K562 (cell line): ENCODE measurements around the gene ANO9. TPM values are rescaled to one million over a fixed set of nuclear protein-coding genes. Genes with fewer than 3 reads are reported as not detected.

Source experiments
- CBX8 ChIP-seq: fragments of 200-600 bp; sonication (generic); IDR thresholded peaks from 2 replicates; pipeline ENCODE4 v1.6.1; 2012; ENCODE audit warnings: borderline replicate concordance, mixed run types, low read depth, mild to moderate bottlenecking, moderate library complexity, mixed read lengths, low read length, control low read depth, inconsistent platforms; ENCODE audit not compliant: poor library complexity, severe bottlenecking; ENCODE audit errors: extremely low read depth
- GABPA ChIP-seq: fragments of 200-800 bp; sonication (Bioruptor generic); conservative IDR thresholded peaks from 2 replicates; pipeline ENCODE4 v1.6.1; 2016; ENCODE audit warnings: low read depth, missing genetic modification characterization, missing compliant biosample characterization
- GTF2E2 ChIP-seq: fragments of 200-800 bp; sonication (Bioruptor generic); IDR thresholded peaks from 2 replicates; pipeline ENCODE4 v1.6.1; 2016; ENCODE audit warnings: missing genetic modification characterization, missing compliant biosample characterization
- HDAC6 ChIP-seq: IDR thresholded peaks from 2 replicates; pipeline ENCODE4 v1.6.1; 2012; ENCODE audit warnings: low read depth, mild to moderate bottlenecking, control low read depth, inconsistent platforms, low read length, moderate library complexity
- HNRNPH1 ChIP-seq: fragments of 200-400 bp; formaldehyde crosslinking; optimal IDR thresholded peaks from 2 replicates; pipeline ENCODE3; 2017; ENCODE audit warnings: low read depth, mild to moderate bottlenecking, low read length, moderate library complexity
- HNRNPK ChIP-seq: fragments of 200-400 bp; formaldehyde crosslinking; IDR thresholded peaks from one replicate; pipeline ENCODE4 v1.6.1; 2018; ENCODE audit warnings: mild to moderate bottlenecking, low read depth, low read length; ENCODE audit not compliant: poor library complexity, severe bottlenecking
- KDM4B ChIP-seq, 2 experiments: fragments of 450-650 bp in 1 of 2; sonication (generic) in 1 of 2; IDR thresholded peaks; 2 replicates each; pipeline ENCODE4 v1.6.1; 2016 to 2017; ENCODE audit warnings: borderline replicate concordance in 2 of 2, antibody characterized with exemption in 1 of 2, low read depth in 1 of 2, mild to moderate bottlenecking in 1 of 2
- NRF1 ChIP-seq, 2 experiments: fragments of 450-650 bp; IDR thresholded peaks in 1 of 2; conservative IDR thresholded peaks in 1 of 2; 2 replicates each; pipeline ENCODE4 v1.6.1; 2014; ENCODE audit warnings: mild to moderate bottlenecking in 2 of 2
- RAD51 ChIP-seq: fragments of 450-650 bp; IDR thresholded peaks from 2 replicates; pipeline ENCODE4 v1.7.1; 2016; ENCODE audit warnings: low read depth, mild to moderate bottlenecking, borderline replicate concordance
- SMAD2 ChIP-seq: fragments of 150-350 bp; IDR thresholded peaks from 2 replicates; pipeline ENCODE4 v1.6.1; 2014; ENCODE audit warnings: low read depth, mild to moderate bottlenecking, low read length
- TEAD4 ChIP-seq, 2 experiments: sonication (generic) in 1 of 2; formaldehyde crosslinking in 1 of 2; IDR thresholded peaks; 2 replicates each; pipeline versions ENCODE4 v1.6.1 to v1.8.0; 2012 to 2022; ENCODE audit warnings: borderline replicate concordance in 1 of 2, inconsistent platforms in 1 of 2, low read length in 1 of 2, mild to moderate bottlenecking in 1 of 2, missing genetic modification reagents in 1 of 2
- TFAP4 ChIP-seq: sonication (generic); formaldehyde crosslinking; IDR thresholded peaks from 2 replicates; pipeline ENCODE4 v1.8.0; 2022; ENCODE audit warnings: missing genetic modification reagents, mild to moderate bottlenecking, moderate library complexity, borderline replicate concordance
- ZBTB1 ChIP-seq: sonication (generic); formaldehyde crosslinking; IDR thresholded peaks from 2 replicates; pipeline ENCODE4 v1.8.1; 2023; ENCODE audit warnings: missing genetic modification reagents, low read depth, mild to moderate bottlenecking, borderline replicate concordance
- ZC3H8 ChIP-seq: fragments of 450-650 bp; IDR thresholded peaks from 2 replicates; pipeline ENCODE4 v1.6.1; 2017
- ZFP1 ChIP-seq: fragments of 450-650 bp; formaldehyde crosslinking; IDR thresholded peaks from 2 replicates; pipeline ENCODE4 v1.4.0; 2020; ENCODE audit warnings: mild to moderate bottlenecking, mixed read lengths
- ZNF175 ChIP-seq: fragments of 200-800 bp; sonication (Bioruptor generic); IDR thresholded peaks from 2 replicates; pipeline ENCODE4 v1.6.1; 2016; ENCODE audit warnings: low read depth, mild to moderate bottlenecking, missing genetic modification characterization, missing compliant biosample characterization
- ZNF444 ChIP-seq: fragments of 250-450 bp; sonication (Bioruptor Pico); IDR thresholded peaks from 2 replicates; pipeline ENCODE4 v1.4.0; 2020; ENCODE audit warnings: mild to moderate bottlenecking, moderate library complexity
- ZNF583 ChIP-seq: fragments of 250-450 bp; sonication (Bioruptor Pico); IDR thresholded peaks from 2 replicates; pipeline ENCODE4 v1.4.0; 2020
- polyA plus RNA-seq, 8 experiments: library from polyadenylated mRNA; depleted of rRNA in 4 of 8; stranded (reverse) in 5 of 8; unstranded in 3 of 8; fragments of >200 nt; fragmentation: Nextera tagmentation in 2 of 8; fragmentation: Illumina TruSeq in 1 of 8; extraction: Ambion mirVana in 2 of 8; extraction: Trizol in 1 of 8; gene quantifications; 2 replicates each; pipeline versions ENCODE4 v1.2.1 to v1.2.3, GENCODE V29; 2011 to 2014; ENCODE audit warnings: inconsistent platforms in 1 of 8, missing spikeins in 1 of 8
- total RNA-seq, 7 experiments: library from RNA; depleted of rRNA in 6 of 7; stranded (reverse); fragments of >200 nt in 6 of 7; fragmentation: Illumina TruSeq in 2 of 7; extraction: Trizol in 2 of 7; gene quantifications; 2 replicates each; pipeline versions ENCODE4 v1.2.1 to v1.2.3, GENCODE V29; 2011 to 2021; ENCODE audit warnings: low replicate concordance in 1 of 7
- TF ChIP-seq, protein P1 (sequence below): fragments of 450-650 bp; IDR thresholded peaks from 2 replicates; pipeline ENCODE4 v1.6.1; 2016; ENCODE audit warnings: missing biosample characterization, missing genetic modification characterization
- TF ChIP-seq, protein P2 (sequence below): sonication (generic); formaldehyde crosslinking; IDR thresholded peaks from 2 replicates; pipeline ENCODE4 v1.9.0; 2022; ENCODE audit warnings: mild to moderate bottlenecking, missing genetic modification reagents
- TF ChIP-seq, protein P3 (sequence below), 2 experiments: fragments of 200-800 bp in 1 of 2; sonication (Bioruptor generic) in 1 of 2; sonication (generic) in 1 of 2; formaldehyde crosslinking in 1 of 2; IDR thresholded peaks in 1 of 2; conservative IDR thresholded peaks in 1 of 2; 2 replicates each; pipeline versions ENCODE4 v1.5.0 to v1.6.1; 2016 to 2020; ENCODE audit warnings: missing compliant biosample characterization in 1 of 2, missing genetic modification characterization in 1 of 2, missing genetic modification reagents in 1 of 2

Gene ANO9
- total and polyA plus RNA-seq, 9 of the 15 experiments (the other 6 are each of a cell fraction or from before 2014, with no cell fraction given): 0.20 to 14.5 (median 4.5) TPM

DNA sequence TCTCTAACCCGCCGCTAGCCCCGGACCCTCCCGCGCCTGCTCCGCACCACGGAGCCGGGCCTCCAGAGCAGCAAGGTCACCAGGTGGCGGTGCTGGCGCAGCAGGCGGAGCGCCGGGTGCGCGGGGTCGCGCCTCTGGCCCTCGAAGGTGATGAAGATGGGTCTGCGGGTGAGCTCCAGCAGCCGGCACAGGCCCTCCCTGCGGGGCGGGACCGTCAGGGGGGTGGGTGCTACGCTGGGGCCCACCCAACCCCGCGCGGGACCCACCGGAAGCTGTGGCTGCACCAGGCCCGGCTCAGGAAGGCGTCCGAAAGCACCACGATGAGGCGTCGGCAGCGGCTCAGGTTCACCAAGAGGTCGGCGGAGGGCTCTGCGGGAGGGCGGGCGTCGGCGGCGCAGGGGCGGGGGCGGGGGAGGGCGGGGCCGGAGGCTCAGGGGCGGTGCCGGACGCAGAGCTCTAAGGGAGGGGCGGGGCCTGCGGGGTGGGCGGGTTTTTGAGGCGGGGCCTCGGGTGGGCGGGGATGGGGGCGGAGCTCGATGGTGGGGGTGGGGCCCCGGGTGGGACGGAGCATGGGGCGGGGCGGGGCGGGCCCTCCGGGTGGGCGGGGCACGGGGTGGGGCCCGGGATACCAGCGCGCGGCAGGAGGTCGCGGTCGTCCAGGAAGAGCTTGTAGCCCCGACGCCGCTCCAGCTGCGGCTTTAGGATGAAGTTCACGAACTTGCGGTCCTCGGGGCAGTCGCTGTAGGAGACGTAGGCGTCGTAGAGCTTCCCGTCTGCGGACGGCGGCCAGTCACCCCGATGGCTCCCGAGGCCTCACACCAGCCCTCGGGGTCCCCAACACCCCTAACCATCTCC lies 34.8 kb downstream of the ANO9 start (continued):
- TF ChIP-seq, protein P1, sequence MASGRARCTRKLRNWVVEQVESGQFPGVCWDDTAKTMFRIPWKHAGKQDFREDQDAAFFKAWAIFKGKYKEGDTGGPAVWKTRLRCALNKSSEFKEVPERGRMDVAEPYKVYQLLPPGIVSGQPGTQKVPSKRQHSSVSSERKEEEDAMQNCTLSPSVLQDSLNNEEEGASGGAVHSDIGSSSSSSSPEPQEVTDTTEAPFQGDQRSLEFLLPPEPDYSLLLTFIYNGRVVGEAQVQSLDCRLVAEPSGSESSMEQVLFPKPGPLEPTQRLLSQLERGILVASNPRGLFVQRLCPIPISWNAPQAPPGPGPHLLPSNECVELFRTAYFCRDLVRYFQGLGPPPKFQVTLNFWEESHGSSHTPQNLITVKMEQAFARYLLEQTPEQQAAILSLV (tag): no peak
- TF ChIP-seq, protein P2, sequence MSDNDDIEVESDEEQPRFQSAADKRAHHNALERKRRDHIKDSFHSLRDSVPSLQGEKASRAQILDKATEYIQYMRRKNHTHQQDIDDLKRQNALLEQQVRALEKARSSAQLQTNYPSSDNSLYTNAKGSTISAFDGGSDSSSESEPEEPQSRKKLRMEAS (CRISPR knock-in tag): peak; percentile 78
- TF ChIP-seq TFAP4 (CRISPR knock-in tag) (peak; percentile 68), GTF2E2 (tag) (no peak), HNRNPK (no peak), ZNF444 (CRISPR knock-in tag) (no peak), TEAD4 (IDR thresholded peaks at IDR 0.05; ENCODE audit: low read length) (no peak), TEAD4 (CRISPR knock-in tag; IDR thresholded peaks at IDR 0.05; ENCODE audit: borderline replicate concordance) (no peak), CBX8 (no peak), ZNF583 (CRISPR knock-in tag) (no peak), KDM4B (IDR thresholded peaks at IDR 0.05; ENCODE audit: borderline replicate concordance in 2 of 2, low read depth in 1 of 2) (no peak), NRF1 (conservative IDR thresholded peaks at IDR 0.05 in 1 of 2, IDR thresholded peaks at IDR 0.05 in 1 of 2) (peak; percentile 85 to 88), ZC3H8 (no peak), HNRNPH1 (no peak), SMAD2 (no peak), ZNF175 (CRISPR knock-in tag) (no peak), RAD51 (peak; percentile 30; the same call in 1 of the 2 replicates), GABPA (tag) (peak; percentile 81), HDAC6 (no peak), ZFP1 (CRISPR knock-in tag) (no peak), ZBTB1 (CRISPR knock-in tag) (no peak; the same call in 1 of the 2 replicates)
- TF ChIP-seq, protein P3, sequence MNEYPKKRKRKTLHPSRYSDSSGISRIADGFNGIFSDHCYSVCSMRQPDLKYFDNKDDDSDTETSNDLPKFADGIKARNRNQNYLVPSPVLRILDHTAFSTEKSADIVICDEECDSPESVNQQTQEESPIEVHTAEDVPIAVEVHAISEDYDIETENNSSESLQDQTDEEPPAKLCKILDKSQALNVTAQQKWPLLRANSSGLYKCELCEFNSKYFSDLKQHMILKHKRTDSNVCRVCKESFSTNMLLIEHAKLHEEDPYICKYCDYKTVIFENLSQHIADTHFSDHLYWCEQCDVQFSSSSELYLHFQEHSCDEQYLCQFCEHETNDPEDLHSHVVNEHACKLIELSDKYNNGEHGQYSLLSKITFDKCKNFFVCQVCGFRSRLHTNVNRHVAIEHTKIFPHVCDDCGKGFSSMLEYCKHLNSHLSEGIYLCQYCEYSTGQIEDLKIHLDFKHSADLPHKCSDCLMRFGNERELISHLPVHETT (CRISPR knock-in tag; conservative IDR thresholded peaks at IDR 0.05 in 1 of 2, IDR thresholded peaks at IDR 0.05 in 1 of 2): peak in 1 of 2 experiments; percentile 63; a peak in 1 of 4 replicates
